HG02642 (cell line): Measurements from ENCODE around the gene CALN1.

Experiments
- ATAC-seq: cut with Tn5 transposase; IDR thresholded peaks from one replicate; pipeline ENCODE4 v1.9.1; 2021; ENCODE audit warnings: mild to moderate bottlenecking; ENCODE audit not compliant: unreplicated experiment, poor library complexity

Gene CALN1

DNA sequence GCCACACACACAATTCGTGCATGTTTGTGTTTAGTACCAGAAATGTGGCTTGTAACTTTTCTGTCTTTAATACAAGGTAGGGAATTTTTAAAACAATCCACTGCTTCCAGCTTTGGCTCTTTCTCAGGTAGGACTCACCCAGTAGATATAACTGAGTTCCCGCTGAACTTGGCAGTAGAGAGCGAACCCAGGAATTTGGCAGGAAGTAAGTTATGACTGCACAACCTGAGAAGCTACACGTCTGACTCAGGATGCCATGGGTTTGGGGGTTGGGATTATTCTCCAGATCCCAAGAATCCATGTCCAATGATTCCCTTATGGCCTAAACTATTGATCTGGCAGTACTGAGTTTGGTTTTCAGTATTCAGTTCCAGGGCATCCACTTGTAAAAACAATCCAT, 499.7 kb downstream of the CALN1 start:
- ATAC-seq: no peak

DNA sequence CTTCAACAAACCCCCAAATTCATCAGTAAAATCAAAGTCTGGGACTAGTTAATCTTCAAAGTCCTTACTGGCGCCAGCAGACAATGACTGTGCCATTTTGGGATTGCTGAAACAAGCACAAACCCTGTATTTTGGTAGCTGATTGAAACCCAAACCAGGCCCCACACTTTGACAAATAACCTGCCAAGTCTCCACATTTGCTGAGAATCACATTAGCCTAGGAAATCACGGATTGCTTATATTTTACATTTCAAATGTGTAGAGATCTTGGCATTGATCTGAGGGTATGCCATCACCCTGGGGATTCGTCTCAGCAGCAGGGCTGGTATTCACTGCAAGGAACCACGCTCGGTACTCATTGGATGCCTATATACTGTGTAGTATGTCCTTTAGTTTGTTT, 501.1 kb downstream of the CALN1 start:
- no peak for ATAC-seq

DNA sequence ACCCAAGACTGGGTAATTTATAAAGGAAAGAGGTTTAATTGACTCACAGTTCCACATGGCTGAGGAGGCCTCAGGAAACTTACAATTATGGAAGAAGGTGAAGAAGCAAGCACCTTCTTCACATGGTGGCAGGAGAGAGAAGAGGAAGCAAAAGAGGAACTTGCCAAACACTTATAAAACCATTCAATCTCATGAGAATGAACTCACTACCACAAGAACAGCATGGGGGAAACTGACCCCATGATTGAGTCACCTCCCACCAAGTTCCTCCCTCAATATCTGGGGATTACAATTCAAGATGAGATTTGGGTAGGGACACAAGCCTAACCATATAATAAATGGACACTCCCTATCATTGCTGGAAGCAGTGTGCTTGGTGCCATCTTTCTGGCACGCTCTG, 506.3 kb downstream of the CALN1 start:
- ATAC-seq: no peak

DNA sequence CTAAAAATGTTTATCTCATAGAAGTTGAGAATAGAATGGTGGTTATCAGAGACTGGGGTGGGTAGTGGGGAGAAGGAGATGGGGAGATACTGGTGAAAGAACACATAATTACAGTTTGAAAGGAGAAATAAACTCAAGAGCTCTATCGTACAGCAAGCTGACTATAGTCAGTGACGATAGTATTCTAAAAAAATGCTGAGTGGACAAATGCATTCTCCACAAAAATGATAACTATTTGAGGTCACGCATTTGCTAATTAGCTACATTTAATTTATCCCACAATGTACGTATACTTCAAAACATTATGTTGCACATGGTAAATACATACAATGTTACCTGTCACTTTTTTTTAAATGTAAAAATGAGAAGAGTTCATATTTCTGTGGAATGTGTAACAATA, 507.7 kb downstream of the CALN1 start:
- no peak for ATAC-seq

DNA sequence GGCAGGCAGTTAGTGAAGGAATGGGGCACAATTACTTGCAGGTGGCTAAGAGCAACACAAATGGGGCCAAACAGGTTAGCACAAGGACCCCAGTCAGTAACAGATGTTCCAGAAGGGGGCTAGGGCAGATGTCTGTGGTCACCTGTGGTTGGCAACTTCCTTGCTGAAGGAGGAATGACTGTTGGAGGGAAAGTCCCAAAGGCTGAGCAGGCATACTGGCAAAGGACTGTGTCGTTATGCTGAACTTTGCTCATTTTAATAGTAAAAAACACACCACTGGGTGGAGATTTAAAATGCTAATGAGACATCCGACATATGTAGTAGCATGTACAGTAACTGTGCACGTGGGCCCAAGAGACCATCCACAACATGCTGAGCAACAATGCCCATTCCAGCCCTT, 511.6 kb downstream of the CALN1 start:
- ATAC-seq: no peak

DNA sequence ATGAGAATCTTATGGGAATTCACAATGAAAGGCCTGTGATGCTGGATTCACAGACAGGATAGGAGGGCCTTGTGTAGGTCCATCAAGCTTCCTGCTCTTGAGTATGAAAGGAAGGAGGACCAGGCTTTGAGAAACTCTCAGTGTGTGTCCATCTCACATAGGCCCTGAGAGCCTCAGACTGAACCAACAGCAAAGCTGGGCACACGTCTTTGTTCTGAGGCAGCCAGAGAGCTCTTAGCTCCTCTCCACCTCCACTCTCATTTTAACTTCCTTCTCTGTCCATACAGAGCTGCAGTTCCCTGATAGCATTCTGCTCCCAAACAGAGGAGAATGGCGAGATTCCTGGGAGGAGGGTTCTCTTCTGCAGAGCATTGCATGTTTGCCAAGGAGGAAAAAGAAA, 515.6 kb downstream of the CALN1 start:
- no peak for ATAC-seq

DNA sequence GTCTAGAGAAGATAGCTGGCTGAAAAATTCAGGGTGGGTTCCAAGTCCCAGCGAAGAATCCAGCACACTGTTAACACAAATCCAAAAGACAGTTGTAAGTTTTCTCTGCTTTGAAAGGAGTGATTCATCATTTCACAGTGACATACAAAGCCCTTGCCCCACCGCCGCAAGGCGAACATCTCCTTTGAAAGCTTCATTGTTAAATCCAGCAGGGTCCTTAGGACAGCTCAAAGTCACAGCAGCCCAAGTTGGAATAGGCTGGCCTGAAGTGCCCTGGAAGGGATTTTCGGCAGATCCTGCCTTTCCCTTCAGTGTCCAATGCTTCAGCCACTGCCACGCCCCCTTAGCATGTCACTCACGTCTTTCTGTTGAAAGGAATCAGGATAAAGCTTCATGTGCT, 526.1 kb downstream of the CALN1 start:
- ATAC-seq: no peak

DNA sequence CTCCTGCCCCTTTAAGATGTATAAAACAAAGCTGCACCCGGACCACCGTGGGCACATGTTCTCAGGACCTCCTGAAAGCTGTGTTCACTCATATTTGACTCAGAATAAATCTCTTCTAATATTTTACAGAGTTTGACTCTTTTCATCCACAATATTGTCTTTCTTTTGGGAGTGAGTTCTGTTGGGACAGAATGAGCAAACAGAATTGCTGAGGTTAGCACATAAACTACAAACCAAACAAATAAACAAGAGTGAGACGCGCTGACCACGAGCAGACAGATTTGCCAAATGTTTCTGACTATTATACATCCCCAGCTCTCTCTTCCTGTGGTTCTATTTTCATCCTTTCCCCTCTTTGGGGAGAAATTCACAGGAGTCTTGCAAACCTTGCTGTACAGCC, 526.7 kb downstream of the CALN1 start:
- no peak for ATAC-seq

DNA sequence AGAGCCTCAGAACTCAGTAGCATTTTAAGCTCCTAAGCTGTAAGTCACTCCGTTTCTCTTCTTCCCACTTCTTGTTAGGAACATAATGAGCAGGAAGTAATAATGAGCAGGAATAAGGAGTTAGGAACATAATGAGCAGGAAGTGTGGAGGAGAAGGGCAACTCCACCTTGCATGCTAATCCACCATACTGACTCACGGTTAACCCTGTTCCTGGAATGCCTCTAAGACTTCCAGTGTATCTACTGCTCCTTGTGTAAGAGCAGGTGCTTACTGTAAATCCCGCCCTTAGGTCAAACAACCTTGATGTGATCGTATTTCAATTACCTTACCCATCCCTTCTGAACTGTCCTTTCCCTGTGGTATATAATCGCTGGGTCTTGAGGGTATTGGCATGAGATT, 528.7 kb downstream of the CALN1 start:
- ATAC-seq: no peak

DNA sequence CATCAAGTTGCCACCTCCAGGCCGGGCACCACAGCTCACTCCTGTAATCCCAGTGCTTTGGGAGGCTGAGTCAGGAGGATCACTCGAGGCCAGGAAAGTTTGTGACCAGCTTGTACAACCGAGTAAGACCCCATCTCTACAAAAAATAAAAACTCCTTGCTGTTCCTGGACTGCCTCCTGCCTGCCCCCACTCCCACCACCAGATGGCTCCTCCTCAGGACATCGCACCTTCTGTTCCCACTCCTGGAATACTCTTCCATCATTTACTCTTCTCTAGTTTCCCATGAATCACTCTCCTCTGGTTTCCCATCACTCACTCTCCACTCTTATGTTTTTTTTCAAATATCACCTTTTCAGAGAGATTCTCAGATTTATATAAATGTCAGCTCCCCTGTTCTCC, 540.7 kb downstream of the CALN1 start:
- no peak for ATAC-seq

DNA sequence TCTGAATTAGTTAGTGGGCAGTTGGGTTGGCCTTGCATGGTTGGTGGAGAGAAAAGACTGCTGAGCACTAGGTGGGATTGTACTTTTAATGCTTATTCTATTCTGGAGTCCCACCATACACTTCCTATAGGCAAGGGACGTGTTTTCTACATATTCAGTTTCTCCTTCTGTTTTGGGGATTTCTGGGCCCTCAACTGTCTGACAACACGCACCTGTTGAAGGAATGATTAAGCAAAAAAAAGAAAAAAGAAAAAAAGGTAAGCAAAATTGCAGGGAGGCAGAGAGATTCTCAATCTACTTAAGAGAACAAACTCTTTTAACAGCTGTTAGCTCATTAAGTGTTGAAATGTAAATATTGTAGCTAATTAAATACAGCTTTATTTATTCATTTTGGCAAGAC, 541.3 kb downstream of the CALN1 start:
- no peak for ATAC-seq

DNA sequence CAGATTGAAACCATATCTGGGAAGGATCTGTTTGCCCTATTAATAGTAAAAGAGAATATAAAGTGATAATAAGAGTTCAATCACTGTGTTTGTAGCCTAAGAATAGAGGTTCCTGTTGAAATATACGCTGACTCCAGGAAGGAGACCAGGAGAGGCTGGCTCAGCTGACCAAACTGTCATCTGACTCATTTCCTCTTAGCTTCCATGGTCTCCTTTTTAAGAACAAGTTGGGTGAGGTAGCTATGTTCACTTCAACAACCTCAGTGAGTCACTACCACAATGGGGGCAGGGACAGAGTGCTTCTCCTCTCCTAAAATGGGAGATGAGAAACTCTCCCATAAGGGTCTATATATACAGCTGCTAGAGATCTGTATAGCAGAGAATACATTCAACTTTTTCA, 543.3 kb downstream of the CALN1 start:
- no peak for ATAC-seq

DNA sequence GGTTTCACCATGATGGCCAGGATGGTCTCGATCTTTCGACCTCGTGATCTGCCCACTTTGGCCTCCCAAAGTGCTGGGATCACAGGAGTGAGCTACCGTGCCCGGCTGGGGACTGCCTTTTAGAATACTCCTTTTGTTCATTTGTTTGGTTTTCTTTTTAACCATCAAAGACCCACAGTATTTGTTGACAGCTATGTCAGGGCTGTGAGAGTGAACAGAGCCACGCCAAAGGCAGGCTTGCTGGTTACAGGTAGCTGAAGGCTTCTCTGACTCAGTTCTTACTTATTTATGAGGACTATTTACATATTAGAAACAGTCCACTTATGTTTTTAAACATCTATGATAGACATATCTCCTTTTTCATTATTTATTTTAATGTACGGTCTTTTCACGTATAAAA, 544.5 kb downstream of the CALN1 start:
- no peak for ATAC-seq

DNA sequence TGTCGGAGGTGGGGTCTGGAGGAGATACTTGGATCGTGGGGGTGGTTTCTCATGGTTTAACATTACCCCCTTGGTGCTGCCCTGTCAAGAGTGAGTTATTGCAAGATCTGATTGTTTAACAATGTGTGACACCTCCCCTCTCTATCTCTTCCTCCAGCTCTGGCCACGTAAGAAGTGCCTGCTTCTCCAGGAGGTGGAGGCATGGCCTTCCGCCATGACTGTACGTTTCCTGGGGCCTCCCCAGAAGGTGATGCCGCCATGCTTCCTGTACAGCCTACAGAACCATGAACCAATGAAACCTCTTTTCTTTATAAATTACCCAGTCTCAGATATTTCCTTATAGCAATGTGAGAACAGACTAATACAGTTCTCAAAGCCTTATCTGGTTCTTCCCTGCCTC, 547.0 kb downstream of the CALN1 start:
- no peak for ATAC-seq

DNA sequence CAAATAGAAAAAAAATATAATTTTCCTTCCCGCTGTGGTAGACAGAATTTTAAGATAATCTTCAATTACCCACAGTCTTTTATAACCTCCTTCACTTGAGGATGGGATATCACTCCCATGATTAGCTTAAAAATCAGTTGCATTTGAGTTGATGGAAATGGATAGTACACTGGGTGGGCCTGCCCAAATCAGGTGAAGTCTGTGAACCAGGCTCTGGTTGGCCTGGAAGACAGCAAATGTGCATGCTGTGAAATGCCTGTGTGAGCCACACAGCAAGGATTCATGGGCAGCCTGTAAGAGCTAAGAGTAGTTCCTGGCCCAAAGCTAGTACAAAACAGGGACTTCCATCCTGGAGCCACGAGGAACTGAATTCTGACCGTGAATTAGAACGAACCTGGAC, 548.0 kb downstream of the CALN1 start:
- no peak for ATAC-seq

DNA sequence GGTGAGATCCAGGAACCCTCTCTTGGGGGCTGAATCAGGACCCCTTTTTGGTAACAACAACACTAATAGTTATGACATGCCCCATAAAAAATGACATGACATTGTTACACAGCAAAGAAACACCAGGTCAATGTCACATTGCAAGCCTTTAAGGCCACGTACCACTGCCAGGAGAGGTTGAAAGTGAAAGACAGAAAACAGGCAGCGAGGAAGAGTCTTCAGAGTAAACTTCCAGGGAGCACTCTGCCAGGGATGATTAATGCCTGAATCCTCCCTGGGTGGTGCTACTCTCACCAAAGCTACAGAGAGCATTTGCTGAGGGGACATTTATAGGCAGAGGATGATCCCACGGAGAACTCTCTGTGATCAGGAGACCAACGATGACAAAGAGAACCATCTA, 551.6 kb downstream of the CALN1 start:
- ATAC-seq: no peak

DNA sequence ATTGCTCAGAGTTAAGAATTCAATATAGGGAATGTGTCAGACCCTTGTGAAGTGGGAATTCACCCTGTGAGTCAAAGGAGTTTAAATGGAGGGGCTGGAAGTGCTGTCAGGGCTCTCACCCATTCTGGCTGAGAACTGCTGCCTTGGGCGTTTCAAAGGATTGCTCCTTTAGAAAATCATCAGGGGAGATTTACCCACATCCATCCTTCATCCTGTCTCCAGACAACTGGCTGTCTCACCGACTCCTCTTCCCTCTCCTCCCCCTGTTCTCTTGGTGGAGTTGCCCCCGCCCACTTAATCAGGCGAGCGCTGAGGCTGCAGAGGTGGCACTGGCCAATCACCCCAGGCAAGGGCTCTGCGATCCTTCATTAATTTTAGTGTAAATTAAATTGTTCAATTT, 554.8 kb downstream of the CALN1 start:
- no peak for ATAC-seq

DNA sequence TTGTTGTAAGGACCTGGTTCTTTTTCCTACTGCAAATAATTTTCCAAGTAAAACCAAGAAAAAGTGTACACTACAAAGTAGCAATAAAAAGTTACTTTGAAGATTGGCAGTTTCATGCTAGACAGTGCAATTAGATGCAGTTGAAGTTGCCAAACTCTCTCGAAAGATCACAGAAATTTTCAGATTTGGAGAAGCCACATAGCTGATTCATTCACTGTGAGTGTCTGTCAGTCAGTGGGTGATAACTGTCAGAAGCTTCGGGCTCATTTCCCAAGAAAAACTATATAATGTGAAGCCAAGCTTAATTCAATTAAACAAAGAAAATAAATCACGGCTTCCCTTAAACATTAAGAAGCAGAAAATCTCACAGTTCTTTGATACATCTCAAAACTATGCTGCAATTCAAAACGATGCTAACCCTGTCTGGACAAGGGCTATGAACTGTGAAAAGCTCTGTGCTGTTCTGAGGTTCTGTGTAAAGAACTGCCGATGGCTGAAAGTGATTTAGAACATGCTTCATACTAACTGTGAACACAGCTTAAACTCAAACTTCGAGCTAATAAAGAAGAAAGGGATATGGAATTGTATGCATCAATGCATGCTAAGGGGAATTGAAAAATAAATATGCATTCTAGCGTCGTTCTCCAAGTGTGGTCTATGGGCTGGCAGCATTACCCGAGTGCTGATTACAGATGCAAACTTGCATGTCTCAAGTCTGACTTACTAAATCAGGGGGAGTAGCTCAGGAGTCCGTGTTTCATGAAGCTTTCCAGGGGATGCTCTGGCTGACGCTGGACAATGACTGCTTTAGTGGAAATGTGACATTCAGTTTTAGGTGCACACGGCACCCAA, 557.4 kb downstream of the CALN1 start:
- no peak for ATAC-seq

DNA sequence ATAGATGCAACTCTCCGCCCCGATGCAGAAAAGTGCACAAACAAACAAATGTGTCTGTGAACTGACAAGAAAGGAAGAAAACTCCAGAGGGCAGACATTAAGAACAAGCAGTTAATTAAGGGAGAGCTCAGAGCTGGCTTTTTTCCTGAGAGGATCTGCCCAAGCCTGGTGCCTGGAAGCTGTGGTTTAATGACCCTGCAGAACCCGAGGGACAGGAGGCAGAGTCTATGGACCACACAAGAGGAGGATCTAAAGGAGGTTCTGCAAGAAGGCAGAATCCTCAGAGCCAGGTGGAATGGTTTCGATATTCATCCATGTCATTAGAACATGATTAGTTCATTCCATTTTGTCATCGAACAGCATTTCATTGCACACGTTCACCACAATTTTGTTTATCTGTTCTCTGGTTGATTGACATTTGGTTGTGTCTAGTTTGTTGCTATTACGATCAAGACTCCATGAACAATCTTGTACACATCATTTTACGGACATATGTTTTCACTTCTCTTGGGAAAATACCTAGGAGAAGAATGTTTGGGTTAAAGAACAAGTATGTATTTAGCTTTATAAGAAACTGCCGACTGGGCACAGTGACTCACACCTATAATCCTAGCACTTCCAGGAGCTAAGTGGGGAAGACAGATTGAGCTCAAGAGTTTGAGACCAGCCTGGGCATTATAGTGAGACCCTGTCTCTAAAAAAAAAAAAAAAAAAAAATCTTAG, 560.2 kb downstream of the CALN1 start:
- ATAC-seq: no peak

DNA sequence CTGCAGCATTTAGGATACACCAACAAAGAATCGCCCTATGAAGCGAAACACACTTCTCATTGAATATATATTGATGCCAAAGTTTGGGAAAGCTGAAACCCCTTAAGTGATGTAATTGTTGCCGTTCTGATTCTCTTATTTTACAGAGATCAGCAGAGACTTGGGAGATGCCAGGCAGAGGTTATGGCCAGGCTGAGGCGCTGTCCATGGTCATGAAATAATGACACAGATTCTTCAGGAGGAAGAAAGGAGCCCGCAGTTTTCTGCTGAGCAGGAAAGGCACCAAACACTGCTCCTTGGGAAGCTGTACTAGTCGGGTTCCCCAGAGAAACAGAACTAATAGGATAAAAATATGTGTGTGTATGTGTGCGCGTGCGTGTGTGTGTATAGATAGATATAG, 566.0 kb downstream of the CALN1 start:
- ATAC-seq: no peak

DNA sequence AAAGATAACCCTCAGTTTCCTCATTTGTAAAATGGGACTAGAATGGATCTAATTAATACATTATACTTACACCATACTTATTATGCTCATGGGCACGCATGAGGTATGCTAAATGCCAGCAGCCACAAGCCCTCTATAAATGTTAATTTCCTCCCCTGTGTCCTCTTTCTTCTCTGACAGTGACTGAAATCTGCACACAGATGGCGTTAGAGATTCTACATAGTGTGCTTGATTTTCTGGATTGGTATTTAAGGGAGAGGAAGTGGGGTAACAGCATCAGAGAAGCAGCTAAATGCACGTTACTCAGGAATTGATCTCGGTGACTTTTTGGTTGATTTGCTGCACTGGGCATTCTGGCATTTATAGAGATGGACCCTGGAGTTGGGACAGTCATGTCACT, 568.5 kb downstream of the CALN1 start:
- ATAC-seq: no peak

DNA sequence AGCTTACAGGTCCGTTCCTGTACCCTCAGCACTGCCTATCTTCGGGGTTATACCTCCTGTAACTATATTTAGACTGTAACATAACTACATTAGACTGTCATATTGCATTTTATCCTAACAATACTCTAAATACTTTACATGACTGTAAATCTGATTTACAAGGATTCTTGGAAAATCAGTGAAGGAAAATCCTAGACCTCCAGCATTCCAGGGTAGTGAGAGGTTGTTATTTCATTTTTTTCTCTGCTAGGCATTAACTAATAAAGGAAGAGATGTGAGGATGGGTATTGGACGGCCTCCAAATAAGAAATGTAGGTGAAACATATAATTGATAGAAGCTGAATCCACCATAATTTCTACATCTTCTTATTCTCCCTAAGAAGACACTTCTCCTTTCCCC, 569.4 kb downstream of the CALN1 start:
- no peak for ATAC-seq
